Measurements from ENCODE around the gene CCHCR1. TPM values are rescaled to one million over a fixed set of nuclear protein-coding genes. Genes with fewer than 3 reads are reported as not detected.

Gene CCHCR1
- total and polyA plus RNA-seq, 2 donors from 2014 or later: 24.1 to 26.2 TPM

GRCh38 chr6:31142361-31142761 is 15.2 kb downstream of the CCHCR1 start:
- no peaks in the 10 kb centered on the region for H3K9me3 ChIP-seq (ENCODE audit: control insufficient read depth in 2 of 3, insufficient read depth in 1 of 3, low read length in 3 of 3)
- no peak overlapping the region for H3K4me3 ChIP-seq (ENCODE audit: low read length in 3 of 3)
- FAIRE-seq (no peak), DNase-seq (no peak)
- H3K27ac ChIP-seq (ENCODE audit: low read depth in 2 of 2, low read length in 2 of 2): peak overlapping the region in 1 of 2 donors; percentile 23
- no peaks in the 10 kb centered on the region for H3K27me3 ChIP-seq (ENCODE audit: control insufficient read depth, insufficient read depth, low read length)
- peaks cover 0 to 3% (median 2%) of the 10 kb centered on the region in 3 donors for H3K36me3 ChIP-seq (ENCODE audit: control insufficient read depth in 2 of 3, insufficient read depth in 3 of 3, low read length in 3 of 3)
- no peak overlapping the region for H3K9ac ChIP-seq (ENCODE audit: low read length in 3 of 3)
- intact Hi-C loops (cut with DNase I): no loop called here
- no peak for TF ChIP-seq CTCF (IDR thresholded peaks at IDR 0.05; ENCODE audit: borderline replicate concordance, extremely low read depth, insufficient read depth)
- peaks cover 0 to 6% (median 3%) of the 10 kb centered on the region in 3 donors for H3K4me1 ChIP-seq (ENCODE audit: control insufficient read depth in 2 of 3, insufficient read depth in 2 of 3, low read depth in 1 of 3, low read length in 3 of 3)

- H3K36me3 ChIP-seq (ENCODE audit: control insufficient read depth in 2 of 3, insufficient read depth in 3 of 3, low read length in 3 of 3): peaks cover 0 to 3% (median 2%) of the 10 kb centered on the region in 3 donors
- FAIRE-seq: no peak
- no peak overlapping the region for H3K9ac ChIP-seq (ENCODE audit: low read length in 3 of 3)
- no peak for DNase-seq
- H3K4me3 ChIP-seq (ENCODE audit: low read length in 3 of 3): no peak overlapping the region
- intact Hi-C loops (cut with DNase I): no loop called here
- TF ChIP-seq CTCF (IDR thresholded peaks at IDR 0.05; ENCODE audit: borderline replicate concordance, extremely low read depth, insufficient read depth): no peak
- H3K9me3 ChIP-seq (ENCODE audit: control insufficient read depth in 2 of 3, insufficient read depth in 1 of 3, low read length in 3 of 3): no peaks in the 10 kb centered on the region
- peaks cover 0 to 6% (median 3%) of the 10 kb centered on the region in 3 donors for H3K4me1 ChIP-seq (ENCODE audit: control insufficient read depth in 2 of 3, insufficient read depth in 2 of 3, low read depth in 1 of 3, low read length in 3 of 3)
- no peaks in the 10 kb centered on the region for H3K27me3 ChIP-seq (ENCODE audit: control insufficient read depth, insufficient read depth, low read length)
- H3K27ac ChIP-seq (ENCODE audit: low read depth in 2 of 2, low read length in 2 of 2): no peak overlapping the region
These were observed 17.0 kb downstream of the CCHCR1 start for GRCh38 chr6:31140643-31141042.

- FAIRE-seq: no peak
- no peak for TF ChIP-seq CTCF (IDR thresholded peaks at IDR 0.05; ENCODE audit: borderline replicate concordance, extremely low read depth, insufficient read depth)
- Histone ChIP-seq H3K9ac (ENCODE audit: low read length in 3 of 3) (no peak overlapping the region), H3K36me3 (ENCODE audit: control insufficient read depth in 2 of 3, insufficient read depth in 3 of 3, low read length in 3 of 3) (peaks cover 0 to 3% (median 2%) of the 10 kb centered on the region in 3 donors), H3K9me3 (ENCODE audit: control insufficient read depth in 2 of 3, insufficient read depth in 1 of 3, low read length in 3 of 3) (no peaks in the 10 kb centered on the region), H3K4me1 (ENCODE audit: control insufficient read depth in 2 of 3, insufficient read depth in 2 of 3, low read depth in 1 of 3, low read length in 3 of 3) (peaks cover 0 to 6% (median 3%) of the 10 kb centered on the region in 3 donors), H3K27ac (ENCODE audit: low read depth in 2 of 2, low read length in 2 of 2) (no peak overlapping the region), H3K27me3 (ENCODE audit: control insufficient read depth, insufficient read depth, low read length) (no peaks in the 10 kb centered on the region), H3K4me3 (ENCODE audit: low read length in 3 of 3) (no peak overlapping the region)
- DNase-seq: peak in 2 of 5 donors; percentile 24 to 51
- intact Hi-C loops (cut with DNase I): loop anchor here (5.0 kb wide), 1 partner anchor 53 kb away; no protein-coding TSS in a partner anchor
These were observed 18.0 kb downstream of the CCHCR1 start for GRCh38 chr6:31139599-31139998.

GRCh38 chr6:31138982-31139381 is 18.6 kb downstream of the CCHCR1 start, which contains the start of gene PSORS1C2:
Gene PSORS1C2 (minus strand): TSS chr6:31139066. CDS start chr6:31139026, 40 bp downstream.
- H3K36me3 ChIP-seq (ENCODE audit: control insufficient read depth in 2 of 3, insufficient read depth in 3 of 3, low read length in 3 of 3): peaks cover 0 to 3% (median 2%) of the 10 kb centered on the region in 3 donors
- TF ChIP-seq CTCF (IDR thresholded peaks at IDR 0.05; ENCODE audit: borderline replicate concordance, extremely low read depth, insufficient read depth): no peak
- intact Hi-C loops (cut with DNase I): loop anchor here (5.0 kb wide), 1 partner anchor 53 kb away; no protein-coding TSS in a partner anchor
- no peaks in the 10 kb centered on the region for H3K27me3 ChIP-seq (ENCODE audit: control insufficient read depth, insufficient read depth, low read length)
- H3K9ac ChIP-seq (ENCODE audit: low read length in 3 of 3): no peak within 1 kb of the TSS
- no peak within 1 kb of the TSS for H3K27ac ChIP-seq (ENCODE audit: low read depth in 2 of 2, low read length in 2 of 2)
- no peaks in the 10 kb centered on the region for H3K9me3 ChIP-seq (ENCODE audit: control insufficient read depth in 2 of 3, insufficient read depth in 1 of 3, low read length in 3 of 3)
- DNase-seq (no peak), FAIRE-seq (no peak)
- no peak within 1 kb of the TSS for H3K4me3 ChIP-seq (ENCODE audit: low read length in 3 of 3)
- H3K4me1 ChIP-seq (ENCODE audit: control insufficient read depth in 2 of 3, insufficient read depth in 2 of 3, low read depth in 1 of 3, low read length in 3 of 3): peaks cover 0 to 6% (median 3%) of the 10 kb centered on the region in 3 donors

Measured in kidney (tissue), 14 donors.